HEK293 (cell line): Measurements from ENCODE around the gene CCDC57.

Experiments used
- CTCF ChIA-PET: fragments of 350-600 bp; formaldehyde crosslinking; extraction: SDS; loops from one replicate; lab custom pipeline; 2021; ENCODE audit warnings: antibody characterized with exemption; lab: Yijun Ruan, JAX
- POLR2A ChIA-PET: fragments of 300-600 bp; formaldehyde crosslinking; extraction: SDS; loops from one replicate; lab custom pipeline; 2020; ENCODE audit warnings: antibody characterized with exemption, inconsistent platforms; lab: Yijun Ruan, JAX
- H3K27ac ChIP-seq: fragments of 200-500 bp; sonication (Bioruptor generic); 2 replicates; pipeline ENCODE4 v1.5.1; 2014; ENCODE audit warnings: low read depth, low read length, control low read depth, inconsistent platforms; ENCODE audit errors: extremely low read depth
- H3K36me3 ChIP-seq, 2 experiments: fragments of 200-500 bp in 1 of 2; sonication (Bioruptor generic) in 1 of 2; 1 replicate in 1 of 2; 2 replicates in 1 of 2; pipeline ENCODE4 v1.5.1; 2014 to 2017; ENCODE audit warnings: inconsistent platforms in 2 of 2, low read length in 2 of 2; ENCODE audit not compliant: control insufficient read depth in 2 of 2, insufficient read depth in 1 of 2
- H3K4me1 ChIP-seq: fragments of 200-500 bp; sonication (Bioruptor generic); 2 replicates; pipeline ENCODE4 v1.5.1; 2014; ENCODE audit warnings: mild to moderate bottlenecking, low read length, inconsistent platforms; ENCODE audit not compliant: control insufficient read depth, insufficient read depth
- H3K4me3 ChIP-seq: 2 replicates; pipeline ENCODE4 v1.5.1; 2011; ENCODE audit warnings: low read depth, mild to moderate bottlenecking, control low read depth, low read length, moderate library complexity
- H3K9me3 ChIP-seq: fragments of 200-500 bp; sonication (Bioruptor generic); 2 replicates; pipeline ENCODE4 v1.5.1; 2014; ENCODE audit warnings: low read depth, low read length, inconsistent platforms; ENCODE audit not compliant: control insufficient read depth, insufficient read depth
- EGR2 ChIP-seq: fragments of 450-650 bp; formaldehyde crosslinking; IDR thresholded peaks from 2 replicates; pipeline ENCODE4 v1.5.1; 2016; ENCODE audit warnings: low read depth, missing biosample characterization, missing genetic modification characterization
- KLF1 ChIP-seq: fragments of 450-650 bp; formaldehyde crosslinking; IDR thresholded peaks from 2 replicates; pipeline ENCODE4 v1.5.1; 2016; ENCODE audit warnings: missing biosample characterization, missing genetic modification characterization
- KLF8 ChIP-seq: fragments of 450-650 bp; formaldehyde crosslinking; IDR thresholded peaks from 2 replicates; pipeline ENCODE4 v1.5.1; 2016; ENCODE audit warnings: missing biosample characterization, missing genetic modification characterization
- SCRT2 ChIP-seq: fragments of 450-650 bp; formaldehyde crosslinking; IDR thresholded peaks from 2 replicates; pipeline ENCODE4 v1.5.1; 2016; ENCODE audit warnings: missing biosample characterization, missing genetic modification characterization
- SETDB1 ChIP-seq: IDR thresholded peaks from one replicate; pipeline ENCODE4 v1.6.1; 2017; ENCODE audit warnings: mild to moderate bottlenecking, low read length, moderate library complexity, mixed read lengths; ENCODE audit not compliant: insufficient read length
- TRIM28 ChIP-seq: IDR thresholded peaks from 2 replicates; pipeline ENCODE4 v1.6.1; 2011; ENCODE audit warnings: low read length, control low read depth, borderline replicate concordance
- ZBTB17 ChIP-seq: fragments of 450-650 bp; formaldehyde crosslinking; IDR thresholded peaks from 2 replicates; pipeline ENCODE4 v1.5.1; 2016; ENCODE audit warnings: missing biosample characterization, missing genetic modification characterization
- ZFHX2 ChIP-seq: fragments of 450-650 bp; formaldehyde crosslinking; conservative IDR thresholded peaks from 2 replicates; pipeline ENCODE4 v1.5.1; 2016; ENCODE audit warnings: missing biosample characterization, missing genetic modification characterization
- ZNF132 ChIP-seq: fragments of 450-650 bp; formaldehyde crosslinking; IDR thresholded peaks from 2 replicates; pipeline ENCODE4 v1.5.1; 2017; ENCODE audit warnings: missing biosample characterization, missing genetic modification characterization, borderline replicate concordance
- ZNF140 ChIP-seq: fragments of 450-650 bp; formaldehyde crosslinking; IDR thresholded peaks from 2 replicates; pipeline ENCODE4 v1.5.1; 2016; ENCODE audit warnings: missing biosample characterization, missing genetic modification characterization
- ZNF202 ChIP-seq: fragments of 450-650 bp; formaldehyde crosslinking; IDR thresholded peaks from 2 replicates; pipeline ENCODE4 v1.5.1; 2016; ENCODE audit warnings: missing biosample characterization, missing genetic modification characterization, borderline replicate concordance
- ZNF24 ChIP-seq: fragments of 450-650 bp; formaldehyde crosslinking; IDR thresholded peaks from 2 replicates; pipeline ENCODE4 v1.5.1; 2016; ENCODE audit warnings: missing biosample characterization, missing genetic modification characterization
- ZNF292 ChIP-seq: fragments of 450-650 bp; formaldehyde crosslinking; IDR thresholded peaks from 2 replicates; pipeline ENCODE4 v1.5.1; 2016; ENCODE audit warnings: low read depth, missing biosample characterization, missing genetic modification characterization, borderline replicate concordance
- ZNF335 ChIP-seq: fragments of 450-650 bp; formaldehyde crosslinking; conservative IDR thresholded peaks from 2 replicates; pipeline ENCODE4 v1.5.1; 2016; ENCODE audit warnings: missing biosample characterization, missing genetic modification characterization
- ZNF350 ChIP-seq: fragments of 450-650 bp; formaldehyde crosslinking; IDR thresholded peaks from 2 replicates; pipeline ENCODE4 v1.5.0; 2017; ENCODE audit warnings: missing biosample characterization, mild to moderate bottlenecking, missing genetic modification characterization
- ZNF366 ChIP-seq: fragments of 450-650 bp; formaldehyde crosslinking; conservative IDR thresholded peaks from 2 replicates; pipeline ENCODE4 v1.5.1; 2016; ENCODE audit warnings: missing biosample characterization, missing genetic modification characterization
- ZNF561 ChIP-seq: fragments of 450-650 bp; IDR thresholded peaks from 2 replicates; pipeline ENCODE4 v1.5.1; 2018; ENCODE audit warnings: missing biosample characterization, missing genetic modification characterization, borderline replicate concordance
- ZNF747 ChIP-seq: fragments of 450-650 bp; formaldehyde crosslinking; IDR thresholded peaks from 2 replicates; pipeline ENCODE4 v1.5.1; 2016; ENCODE audit warnings: missing biosample characterization, missing genetic modification characterization
- TF ChIP-seq, protein P1 (sequence below): fragments of 450-650 bp; formaldehyde crosslinking; IDR thresholded peaks from 2 replicates; pipeline ENCODE4 v1.5.1; 2017; ENCODE audit warnings: missing biosample characterization, missing genetic modification characterization
- TF ChIP-seq, protein P2 (sequence below): fragments of 450-650 bp; formaldehyde crosslinking; IDR thresholded peaks from 2 replicates; pipeline ENCODE4 v1.5.1; 2016; ENCODE audit warnings: missing biosample characterization, missing genetic modification characterization

Gene CCDC57

DNA sequence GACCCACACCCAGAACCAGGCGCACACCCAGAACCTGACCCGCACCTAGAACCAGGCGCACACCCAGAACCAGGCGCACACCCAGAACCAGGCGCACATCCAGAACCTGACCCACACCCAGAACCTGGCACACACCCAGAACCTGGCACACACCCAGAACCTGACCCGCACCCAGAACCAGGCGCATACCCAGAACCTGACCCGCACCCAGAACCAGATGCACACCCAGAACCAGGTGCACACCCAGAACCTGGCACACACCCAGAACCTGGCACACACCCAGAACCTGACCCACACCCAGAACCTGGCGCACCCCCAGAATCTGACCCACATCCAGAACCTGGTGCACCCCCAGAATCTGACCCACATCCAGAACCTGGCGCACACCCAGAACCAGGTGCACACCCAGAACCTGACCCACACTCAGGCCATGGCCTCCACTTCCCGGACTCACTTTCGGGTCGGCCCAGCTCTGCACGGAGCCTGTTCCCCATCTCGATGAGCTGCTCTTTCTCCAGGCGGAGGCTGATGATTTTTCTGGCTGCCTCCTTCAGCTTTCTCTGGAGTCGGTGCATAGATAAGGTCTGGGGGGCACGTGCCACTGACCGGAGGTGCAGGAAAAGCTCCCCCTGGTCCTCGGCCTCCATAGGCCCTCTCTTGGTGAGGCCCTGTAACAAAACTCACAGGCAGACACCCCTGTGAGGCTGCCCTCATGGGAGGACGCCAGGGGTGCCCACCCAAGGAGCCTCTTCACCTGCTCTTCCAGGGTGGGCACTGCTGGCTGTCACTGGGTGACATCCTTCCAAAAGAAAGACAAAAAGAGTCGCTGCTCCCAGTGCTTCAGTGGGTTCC, 61.3 kb downstream of the CCDC57 start (continued):
- TF ChIP-seq, protein P1, sequence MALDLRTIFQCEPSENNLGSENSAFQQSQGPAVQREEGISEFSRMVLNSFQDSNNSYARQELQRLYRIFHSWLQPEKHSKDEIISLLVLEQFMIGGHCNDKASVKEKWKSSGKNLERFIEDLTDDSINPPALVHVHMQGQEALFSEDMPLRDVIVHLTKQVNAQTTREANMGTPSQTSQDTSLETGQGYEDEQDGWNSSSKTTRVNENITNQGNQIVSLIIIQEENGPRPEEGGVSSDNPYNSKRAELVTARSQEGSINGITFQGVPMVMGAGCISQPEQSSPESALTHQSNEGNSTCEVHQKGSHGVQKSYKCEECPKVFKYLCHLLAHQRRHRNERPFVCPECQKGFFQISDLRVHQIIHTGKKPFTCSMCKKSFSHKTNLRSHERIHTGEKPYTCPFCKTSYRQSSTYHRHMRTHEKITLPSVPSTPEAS = no peak
- TF ChIP-seq ZNF140 (tag by site-specific recombination) (no peak), ZNF24 (tag by site-specific recombination) (no peak)

DNA sequence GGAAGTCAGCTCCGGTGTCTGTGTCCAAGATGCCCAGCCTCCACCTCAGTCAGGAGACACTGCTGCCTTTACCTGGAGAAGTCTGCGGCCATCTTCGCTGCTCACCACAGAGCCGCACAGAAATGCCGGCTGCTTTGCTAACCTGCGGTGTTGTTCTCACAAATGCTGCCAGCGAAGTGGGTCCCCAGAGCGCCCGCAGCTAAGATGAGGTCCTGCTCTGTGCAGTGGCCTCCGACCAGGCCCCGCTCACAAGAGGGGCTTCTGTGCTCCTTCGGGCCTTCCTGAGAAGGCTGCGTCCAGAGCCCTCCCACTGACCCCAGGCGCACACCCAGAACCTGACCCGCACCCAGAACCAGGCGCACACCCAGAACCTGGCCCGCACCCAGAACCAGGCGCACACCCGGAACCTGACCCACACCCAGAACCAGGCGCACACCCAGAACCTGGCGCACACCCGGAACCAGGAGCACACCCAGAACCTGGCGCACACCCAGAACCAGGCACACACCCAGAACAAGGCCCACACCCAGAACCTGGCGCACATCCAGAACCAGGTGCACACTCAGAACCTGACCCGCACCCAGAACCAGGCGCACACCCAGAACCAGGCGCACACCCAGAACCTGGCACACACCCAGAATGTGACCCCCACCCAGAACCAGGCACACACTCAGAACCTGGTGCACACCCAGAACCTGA, 63.1 kb downstream of the CCDC57 start:
- H3K4me3 ChIP-seq = no peak overlapping the region
- TF ChIP-seq SCRT2 (tag by site-specific recombination) (no peak), ZNF350 (tag by site-specific recombination) (no peak), ZNF747 (tag by site-specific recombination) (no peak), KLF8 (tag by site-specific recombination) (peak; percentile 11; the same call in 1 of the 2 replicates), EGR2 (no peak)
- ChIA-PET POLR2A (no interaction called here), CTCF (no interaction called here)
- H3K4me1 ChIP-seq = no peaks in the 10 kb centered on the region
- peaks cover 0 to 24% of the 10 kb centered on the region in 2 experiments; a peak in 2 of 3 replicates for H3K36me3 ChIP-seq
- no peaks in the 10 kb centered on the region for H3K9me3 ChIP-seq
- no peak overlapping the region for H3K27ac ChIP-seq

DNA sequence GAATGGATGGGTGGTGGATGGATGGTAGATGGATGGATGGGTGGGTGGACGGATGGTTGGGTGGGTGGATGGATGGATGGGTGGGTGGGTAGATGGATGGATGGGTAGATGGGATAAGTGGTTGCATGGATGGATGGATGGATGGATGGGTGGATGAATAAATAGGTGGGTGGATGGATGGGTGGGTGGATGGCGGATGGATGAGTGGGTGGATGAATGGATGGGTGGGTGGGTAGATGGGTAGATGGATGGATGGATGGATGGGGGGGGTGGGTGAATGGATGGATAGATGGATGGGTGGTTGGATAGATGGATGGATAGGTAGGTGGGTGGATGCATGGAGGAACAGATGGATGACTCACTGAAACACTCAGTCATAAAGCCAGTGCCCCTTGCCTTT, 63.6 kb downstream of the CCDC57 start:
- Histone ChIP-seq H3K27ac (no peak overlapping the region), H3K36me3 (peaks cover 0 to 19% of the 10 kb centered on the region in 2 experiments; a peak in 2 of 3 replicates), H3K4me1 (no peaks in the 10 kb centered on the region), H3K9me3 (no peaks in the 10 kb centered on the region), H3K4me3 (no peak overlapping the region)
- ChIA-PET POLR2A (no interaction called here), CTCF (no interaction called here)
- peak; percentile 86 for TF ChIP-seq EGR2
- peak; percentile 83 for TF ChIP-seq ZBTB17 (tag by site-specific recombination)
- no peak for TF ChIP-seq ZNF561
- peak; percentile 79 for TF ChIP-seq ZNF366 (tag by site-specific recombination)
- TF ChIP-seq KLF8 (tag by site-specific recombination) = peak; percentile 66
- no peak for TF ChIP-seq ZNF202
- TF ChIP-seq ZFHX2 (tag by site-specific recombination) = peak; percentile 73
- TF ChIP-seq KLF1 (tag by site-specific recombination) = peak; percentile 17; the same call in 1 of the 2 replicates

DNA sequence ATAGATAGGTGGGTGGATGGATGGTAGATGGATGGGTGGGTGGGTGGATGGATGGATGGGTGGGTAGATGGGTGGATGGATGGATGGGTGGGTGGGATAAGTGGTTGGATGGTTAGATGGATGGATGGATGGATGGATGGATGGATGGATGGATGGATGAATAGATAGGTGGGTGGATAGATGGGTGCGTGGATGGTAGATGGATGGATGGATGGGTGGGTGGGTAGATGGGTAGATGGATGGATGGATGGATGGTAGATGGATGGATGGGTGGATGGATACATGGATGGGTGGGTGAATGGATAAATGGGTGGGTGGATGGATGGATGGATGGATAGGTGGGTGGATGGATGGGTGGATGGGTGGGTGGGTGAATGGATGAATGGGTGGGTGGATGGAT, 64.6 kb downstream of the CCDC57 start:
- ChIA-PET CTCF (no interaction called here), POLR2A (no interaction called here)
- no peaks in the 10 kb centered on the region for H3K9me3 ChIP-seq
- H3K36me3 ChIP-seq = peaks cover 0 to 18% of the 10 kb centered on the region in 2 experiments; a peak in 2 of 3 replicates
- no peaks in the 10 kb centered on the region for H3K4me1 ChIP-seq
- no peak overlapping the region for H3K27ac ChIP-seq
- H3K4me3 ChIP-seq = no peak overlapping the region
- TF ChIP-seq ZBTB17 (tag by site-specific recombination) (peak; percentile 54), TRIM28 (no peak), SETDB1 (no peak), ZNF132 (no peak), ZNF292 (tag by site-specific recombination) (no peak), EGR2 (peak; percentile 9; the same call in 1 of the 2 replicates), ZNF335 (tag by site-specific recombination) (no peak), ZNF366 (tag by site-specific recombination) (peak; percentile 67)
- TF ChIP-seq, protein P2, sequence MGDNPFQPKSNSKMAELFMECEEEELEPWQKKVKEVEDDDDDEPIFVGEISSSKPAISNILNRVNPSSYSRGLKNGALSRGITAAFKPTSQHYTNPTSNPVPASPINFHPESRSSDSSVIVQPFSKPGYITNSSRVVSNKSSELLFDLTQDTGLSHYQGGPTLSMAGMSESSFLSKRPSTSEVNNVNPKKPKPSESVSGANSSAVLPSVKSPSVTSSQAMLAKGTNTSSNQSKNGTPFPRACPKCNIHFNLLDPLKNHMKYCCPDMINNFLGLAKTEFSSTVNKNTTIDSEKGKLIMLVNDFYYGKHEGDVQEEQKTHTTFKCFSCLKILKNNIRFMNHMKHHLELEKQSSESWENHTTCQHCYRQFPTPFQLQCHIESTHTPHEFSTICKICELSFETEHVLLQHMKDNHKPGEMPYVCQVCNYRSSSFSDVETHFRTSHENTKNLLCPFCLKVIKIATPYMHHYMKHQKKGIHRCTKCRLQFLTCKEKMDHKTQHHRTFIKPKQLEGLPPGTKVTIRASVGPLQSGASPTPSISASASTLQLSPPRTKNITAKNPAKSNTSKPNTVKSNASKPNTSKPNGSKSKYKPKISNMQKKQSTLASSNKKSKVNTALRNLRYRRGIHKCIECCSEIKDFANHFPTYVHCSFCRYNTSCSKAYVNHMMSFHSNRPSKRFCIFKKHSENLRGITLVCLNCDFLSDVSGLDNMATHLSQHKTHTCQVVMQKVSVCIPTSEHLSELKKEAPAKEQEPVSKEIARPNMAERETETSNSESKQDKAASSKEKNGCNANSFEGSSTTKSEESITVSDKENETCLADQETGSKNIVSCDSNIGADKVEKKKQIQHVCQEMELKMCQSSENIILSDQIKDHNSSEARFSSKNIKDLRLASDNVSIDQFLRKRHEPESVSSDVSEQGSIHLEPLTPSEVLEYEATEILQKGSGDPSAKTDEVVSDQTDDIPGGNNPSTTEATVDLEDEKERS (tag by site-specific recombination) = no peak
